Suprapubic skin (tissue), 4 donors: ENCODE data around the gene DNMBP. TPM values are rescaled to one million over a fixed set of nuclear protein-coding genes. Genes with fewer than 3 reads are reported as not detected.
"Not testable (repeated sequence)": the region's sequence is repeated elsewhere in the genome, so short reads cannot be mapped to it uniquely, and the experiment has no call there.

ENCODE experiments used
- DNase-seq, 2 donors: peaks; one replicate each; pipeline ENCODE4 v3.0.0-alpha.2; 2019; ENCODE audit warnings: low spot score in 2 of 2
- H3K27ac ChIP-seq: fragments of 200-600 bp; sonication (generic); one replicate; pipeline ENCODE4 v1.5.1; 2019
- H3K27me3 ChIP-seq: fragments of 200-600 bp; sonication (generic); one replicate; pipeline ENCODE4 v1.5.1; 2019
- H3K36me3 ChIP-seq: fragments of 200-600 bp; sonication (generic); one replicate; pipeline ENCODE4 v1.5.1; 2019
- H3K4me1 ChIP-seq: fragments of 200-600 bp; sonication (generic); one replicate; pipeline ENCODE4 v1.5.1; 2019
- H3K4me3 ChIP-seq: fragments of 200-600 bp; sonication (generic); one replicate; pipeline ENCODE4 v1.5.1; 2019; ENCODE audit warnings: mild to moderate bottlenecking
- H3K9me3 ChIP-seq: fragments of 200-600 bp; sonication (generic); one replicate; pipeline ENCODE4 v1.5.1; 2019
- CTCF ChIP-seq, 2 donors: fragments of 200-600 bp in 1 of 2; fragments of 450-650 bp in 1 of 2; sonication (generic) in 1 of 2; IDR thresholded peaks; one replicate each; pipeline ENCODE4 v1.5.1; 2016 to 2019; ENCODE audit warnings: antibody characterized with exemption in 2 of 2, mild to moderate bottlenecking in 1 of 2, moderate library complexity in 1 of 2
- EP300 ChIP-seq: sonication (generic); formaldehyde crosslinking; IDR thresholded peaks from one replicate; pipeline ENCODE4 v1.6.1; 2017; ENCODE audit warnings: antibody characterized with exemption
- POLR2A ChIP-seq, 2 donors: fragments of 450-650 bp; IDR thresholded peaks; one replicate each; pipeline ENCODE4 v1.6.1; 2017; ENCODE audit warnings: antibody characterized with exemption in 2 of 2, mild to moderate bottlenecking in 2 of 2, moderate library complexity in 2 of 2
- POLR2AphosphoS5 ChIP-seq, 3 donors: sonication (generic); formaldehyde crosslinking; IDR thresholded peaks; one replicate each; pipeline ENCODE4 v1.6.1; 2017; ENCODE audit warnings: antibody characterized with exemption in 3 of 3
- WGBS: methylation state at CpG from one replicate; pipeline ENCODE4 v1.1.5; 2018; 5-methylcytosine and 5-hydroxymethylcytosine counted together
- total RNA-seq, 4 donors: library from RNA; depleted of rRNA; stranded (reverse); fragments of >200 nt; gene quantifications; one replicate each; pipeline ENCODE4 v1.1.0, GENCODE V29; 2016

The DNMBP gene
- total RNA-seq, 4 donors from 2014 or later: 43.4 to 89.6 (median 52.3) TPM

- H3K27me3 ChIP-seq: no peaks in the 10 kb centered on the region
- no peaks in the 10 kb centered on the region for H3K9me3 ChIP-seq
- 93% methylated on average over 5 of the region's 5 CpGs for WGBS
- TF ChIP-seq CTCF (IDR thresholded peaks at IDR 0.05): no peak
- no peak for TF ChIP-seq POLR2A (IDR thresholded peaks at IDR 0.05)
- TF ChIP-seq EP300: no peak
- TF ChIP-seq POLR2AphosphoS5 (IDR thresholded peaks at IDR 0.05): no peak
- no peaks in the 10 kb centered on the region for H3K36me3 ChIP-seq
- DNase-seq: no peak
- no peak overlapping the region for H3K27ac ChIP-seq
- no peak overlapping the region for H3K4me3 ChIP-seq
- H3K4me1 ChIP-seq: peaks cover 44% of the 10 kb centered on the region
Observed at GRCh38 chr10:99994801-99995200, 14.9 kb downstream of the DNMBP start.

- H3K4me1 ChIP-seq: peaks cover 41% of the 10 kb centered on the region
- no peaks in the 10 kb centered on the region for H3K9me3 ChIP-seq
- peaks cover 3% of the 10 kb centered on the region for H3K36me3 ChIP-seq
- TF ChIP-seq POLR2AphosphoS5 (IDR thresholded peaks at IDR 0.05) (peak in 1 of 3 donors; percentile 7), POLR2A (IDR thresholded peaks at IDR 0.05) (no peak)
- H3K27ac ChIP-seq: no peak overlapping the region
- no peaks in the 10 kb centered on the region for H3K27me3 ChIP-seq
- WGBS: 53% methylated on average over 8 of the region's 8 CpGs
- no peak overlapping the region for H3K4me3 ChIP-seq
- peak; percentile 78 to 83 for DNase-seq
Observed at GRCh38 chr10:99993701-99994689, 15.8 kb downstream of the DNMBP start.

GRCh38 chr10:99985637-99986036, 24.1 kb downstream of the DNMBP start:
- Histone ChIP-seq H3K27ac (peak overlapping the region; percentile 76), H3K4me1 (peaks cover 47% of the 10 kb centered on the region)
- H3K4me3 ChIP-seq, H3K9me3 ChIP-seq, H3K27me3 ChIP-seq, H3K36me3 ChIP-seq, DNase-seq: not testable (repeated sequence)
- 81% methylated on average over 5 of the region's 5 CpGs for WGBS

- Histone ChIP-seq H3K27me3 (no peaks in the 10 kb centered on the region), H3K4me1 (peaks cover 56% of the 10 kb centered on the region), H3K4me3 (no peak overlapping the region), H3K36me3 (peaks cover 4% of the 10 kb centered on the region), H3K9me3 (no peaks in the 10 kb centered on the region), H3K27ac (peak overlapping the region; percentile 78)
- TF ChIP-seq POLR2AphosphoS5 (IDR thresholded peaks at IDR 0.05): no peak
- no peak for TF ChIP-seq POLR2A (IDR thresholded peaks at IDR 0.05)
- no peak for TF ChIP-seq CTCF (IDR thresholded peaks at IDR 0.05)
- TF ChIP-seq EP300: no peak
- DNase-seq: no peak
- WGBS: 37% methylated on average over 5 of the region's 5 CpGs
Observed at GRCh38 chr10:99984211-99985034, 25.3 kb downstream of the DNMBP start.

GRCh38 chr10:99983280-99983988, 26.3 kb downstream of the DNMBP start:
- no peaks in the 10 kb centered on the region for H3K9me3 ChIP-seq
- TF ChIP-seq POLR2AphosphoS5 (IDR thresholded peaks at IDR 0.05) (no peak), EP300 (no peak), CTCF (IDR thresholded peaks at IDR 0.05) (no peak), POLR2A (IDR thresholded peaks at IDR 0.05) (no peak)
- peaks cover 59% of the 10 kb centered on the region for H3K4me1 ChIP-seq
- H3K27me3 ChIP-seq: no peaks in the 10 kb centered on the region
- H3K36me3 ChIP-seq: no peaks in the 10 kb centered on the region
- no peak overlapping the region for H3K4me3 ChIP-seq
- peak in 1 of 2 donors; percentile 72 for DNase-seq
- 25% methylated on average over 16 of the region's 16 CpGs for WGBS
- peak overlapping the region; percentile 78 for H3K27ac ChIP-seq
